Thyroid gland (tissue), 4 donors: Measurements from ENCODE around the gene VPS18. TPM values are rescaled to one million over a fixed set of nuclear protein-coding genes. Genes with fewer than 3 reads are reported as not detected.

Experiments used
- DNase-seq, 2 donors: peaks; one replicate each; pipeline ENCODE4 v3.0.0-alpha.2; 2019
- H3K27ac ChIP-seq, 3 donors: fragments of 200-600 bp; sonication (generic); 1 replicate in 2 of 3; 2 replicates in 1 of 3; pipeline ENCODE4 v1.5.1; 2016 to 2019; ENCODE audit warnings: mild to moderate bottlenecking in 1 of 3, moderate library complexity in 1 of 3
- H3K27me3 ChIP-seq: fragments of 200-600 bp; sonication (generic); one replicate; pipeline ENCODE4 v1.5.1; 2019
- H3K36me3 ChIP-seq, 2 donors: fragments of 200-600 bp; sonication (generic); one replicate each; pipeline ENCODE4 v1.5.1; 2016 to 2019
- H3K4me1 ChIP-seq, 2 donors: fragments of 200-600 bp; sonication (generic); one replicate each; pipeline ENCODE4 v1.5.1; 2017 to 2019
- H3K4me3 ChIP-seq, 3 donors: fragments of 200-600 bp; sonication (generic); replicated peaks in 1 of 3; 1 replicate in 2 of 3; 2 replicates in 1 of 3; pipeline ENCODE4 v1.5.1; 2016; ENCODE audit warnings: mild to moderate bottlenecking in 1 of 3
- H3K9me3 ChIP-seq: fragments of 200-600 bp; sonication (generic); one replicate; pipeline ENCODE4 v1.5.1; 2017
- POLR2A ChIP-seq, 2 donors: fragments of 450-650 bp; IDR thresholded peaks; one replicate each; pipeline ENCODE4 v1.6.1; 2017; ENCODE audit warnings: antibody characterized with exemption in 2 of 2, mild to moderate bottlenecking in 2 of 2, moderate library complexity in 1 of 2
- WGBS, 2 donors: methylation state at CpG; one replicate each; pipeline ENCODE4 v1.1.5; 2017; 5-methylcytosine and 5-hydroxymethylcytosine counted together
- intact Hi-C: fragments of 100-400 bp; cut with DNase I; formaldehyde crosslinking; loops from one replicate; pipeline ENCODE4 v1.15.1; 2023
- total RNA-seq, 4 donors: library from RNA; depleted of rRNA; stranded (reverse); fragments of >200 nt; gene quantifications; one replicate each; pipeline ENCODE4 v1.2.3, GENCODE V29; 2016
- TF ChIP-seq, protein P1 (sequence below), 6 experiments: fragments of 200-600 bp in 3 of 6; fragments of 450-650 bp in 3 of 6; sonication (generic) in 3 of 6; IDR thresholded peaks; one replicate each; pipeline ENCODE4 v1.5.1; 2016 to 2019; ENCODE audit warnings: antibody characterized with exemption in 6 of 6, mild to moderate bottlenecking in 2 of 6, inconsistent platforms in 1 of 6, moderate library complexity in 1 of 6

The VPS18 gene
- total RNA-seq, 4 donors from 2014 or later: 29.2 to 43.6 (median 37.2) TPM

DNA sequence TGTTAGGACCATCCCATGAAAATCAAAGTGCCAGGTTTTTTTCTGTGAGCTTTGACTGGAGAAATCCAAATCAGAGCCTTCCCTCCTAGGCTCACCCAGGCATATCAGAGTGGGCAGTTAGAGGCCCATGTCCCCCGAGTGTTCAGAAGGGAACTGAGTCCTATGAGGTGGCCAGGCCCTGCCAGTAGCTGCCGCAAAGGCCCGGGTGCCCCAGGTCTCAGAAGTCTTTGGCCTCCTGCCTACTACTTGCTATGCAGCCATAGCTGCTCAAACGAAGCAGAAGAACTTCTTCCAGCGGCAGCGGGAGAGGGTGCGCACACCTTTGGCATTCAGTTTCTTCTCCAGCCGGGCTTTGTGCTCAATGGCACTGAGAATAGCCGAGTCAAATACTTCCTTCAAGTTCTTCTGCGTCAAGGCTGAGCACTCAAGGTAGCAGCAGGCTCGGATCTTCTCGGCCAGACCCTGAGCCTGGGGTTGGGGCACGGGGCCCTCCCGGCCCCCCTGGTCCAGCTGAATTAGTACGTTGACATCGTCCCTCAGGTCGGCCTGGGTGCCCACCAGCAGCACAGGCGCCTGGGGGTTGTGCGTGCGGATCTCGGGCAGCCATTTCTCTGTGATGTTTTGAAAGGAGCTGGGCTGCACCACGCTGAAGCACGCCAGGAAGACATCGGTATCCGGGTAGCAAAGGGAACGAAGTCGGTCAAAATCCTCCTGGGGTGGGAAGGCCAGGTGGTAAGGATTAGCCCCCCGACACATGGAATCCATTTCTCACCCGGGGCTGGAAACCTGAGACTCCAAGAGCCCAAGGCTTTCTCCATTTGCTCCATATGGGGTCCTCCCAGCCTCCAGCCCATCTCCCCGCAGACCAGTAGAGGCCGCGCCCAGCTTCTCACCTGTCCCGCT lies 21.2 kb upstream of the VPS18 start:
- Histone ChIP-seq H3K4me1 (peaks cover 0 to 13% of the 10 kb centered on the region in 2 donors), H3K27me3 (no peaks in the 10 kb centered on the region), H3K36me3 (no peaks in the 10 kb centered on the region), H3K4me3 (peak overlapping the region in 1 of 3 donors; percentile 37), H3K27ac (no peak overlapping the region), H3K9me3 (no peaks in the 10 kb centered on the region)
- intact Hi-C loops: no loop called here
- TF ChIP-seq, protein P1, sequence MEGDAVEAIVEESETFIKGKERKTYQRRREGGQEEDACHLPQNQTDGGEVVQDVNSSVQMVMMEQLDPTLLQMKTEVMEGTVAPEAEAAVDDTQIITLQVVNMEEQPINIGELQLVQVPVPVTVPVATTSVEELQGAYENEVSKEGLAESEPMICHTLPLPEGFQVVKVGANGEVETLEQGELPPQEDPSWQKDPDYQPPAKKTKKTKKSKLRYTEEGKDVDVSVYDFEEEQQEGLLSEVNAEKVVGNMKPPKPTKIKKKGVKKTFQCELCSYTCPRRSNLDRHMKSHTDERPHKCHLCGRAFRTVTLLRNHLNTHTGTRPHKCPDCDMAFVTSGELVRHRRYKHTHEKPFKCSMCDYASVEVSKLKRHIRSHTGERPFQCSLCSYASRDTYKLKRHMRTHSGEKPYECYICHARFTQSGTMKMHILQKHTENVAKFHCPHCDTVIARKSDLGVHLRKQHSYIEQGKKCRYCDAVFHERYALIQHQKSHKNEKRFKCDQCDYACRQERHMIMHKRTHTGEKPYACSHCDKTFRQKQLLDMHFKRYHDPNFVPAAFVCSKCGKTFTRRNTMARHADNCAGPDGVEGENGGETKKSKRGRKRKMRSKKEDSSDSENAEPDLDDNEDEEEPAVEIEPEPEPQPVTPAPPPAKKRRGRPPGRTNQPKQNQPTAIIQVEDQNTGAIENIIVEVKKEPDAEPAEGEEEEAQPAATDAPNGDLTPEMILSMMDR (IDR thresholded peaks at IDR 0.05): no peak
- no peak for TF ChIP-seq POLR2A (IDR thresholded peaks at IDR 0.05)
- DNase-seq: peak; percentile 39 to 49
- WGBS, 2 donors: 39 to 50% methylated on average over 14 to 32 of the region's 33 CpGs

DNA sequence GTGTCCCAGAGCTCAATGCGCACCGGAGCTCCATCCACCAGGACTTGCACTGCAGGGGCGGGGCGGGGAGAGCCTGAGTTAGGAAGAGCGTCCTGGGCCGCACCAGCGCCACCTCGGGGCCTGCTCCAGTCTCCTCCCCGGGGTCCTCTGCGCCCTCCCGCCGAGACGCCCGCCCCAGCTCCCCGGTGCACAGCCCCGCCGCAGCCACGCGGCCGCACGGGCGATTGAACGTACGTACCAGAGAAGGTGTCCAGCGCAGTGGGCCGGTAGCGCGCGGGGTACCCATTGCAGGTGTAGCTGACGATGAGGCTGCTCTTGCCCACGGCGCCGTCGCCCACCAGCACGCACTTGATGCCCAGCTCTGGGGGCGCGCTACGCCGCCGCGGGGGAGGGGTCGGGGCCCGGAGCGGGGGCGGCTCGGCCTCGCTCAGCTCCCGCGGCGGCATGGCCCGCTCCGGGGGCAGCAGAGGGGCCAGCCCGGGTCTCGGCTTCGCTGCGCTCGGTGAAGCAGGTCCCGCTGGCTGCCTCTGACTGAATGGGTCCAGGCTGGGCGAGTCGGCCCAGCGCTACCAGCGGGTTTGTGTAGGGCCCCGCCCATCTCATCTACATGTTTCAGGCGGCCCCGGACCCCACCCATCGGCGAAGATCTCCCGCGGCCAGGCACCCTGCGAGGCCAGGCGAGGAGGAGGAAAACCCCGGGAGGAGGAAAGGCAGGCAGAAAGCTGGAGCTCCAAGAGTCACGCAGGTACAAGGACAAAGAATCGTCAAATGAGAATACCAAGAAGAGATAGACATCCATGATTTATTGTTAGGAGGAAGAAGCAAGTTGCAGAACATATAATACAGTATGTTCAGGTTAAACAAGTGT lies 20.3 kb upstream of the VPS18 start, which contains the start of gene RHOV:
Gene RHOV (minus strand): TSS at position 541 of the 868 bp plus-strand sequence. CDS start 95 bp downstream, at position 446.
- peaks cover 0 to 13% of the 10 kb centered on the region in 2 donors for H3K4me1 ChIP-seq
- H3K27me3 ChIP-seq: no peaks in the 10 kb centered on the region
- no peaks in the 10 kb centered on the region for H3K36me3 ChIP-seq
- TF ChIP-seq, protein P1 (IDR thresholded peaks at IDR 0.05): peak in 3 of 6 experiments; percentile 14 to 44 (median 19)
- TF ChIP-seq POLR2A (IDR thresholded peaks at IDR 0.05): peak in 1 of 2 donors; percentile 36
- 0 to 1% methylated on average over 24 to 29 of the region's 74 CpGs for WGBS, 2 donors
- peak within 1 kb of the TSS in 2 of 3 donors; percentile 22 to 37 for H3K4me3 ChIP-seq
- intact Hi-C loops: no loop called here
- no peak within 1 kb of the TSS for H3K27ac ChIP-seq
- H3K9me3 ChIP-seq: no peaks in the 10 kb centered on the region
- DNase-seq: peak; percentile 77 to 78

DNA sequence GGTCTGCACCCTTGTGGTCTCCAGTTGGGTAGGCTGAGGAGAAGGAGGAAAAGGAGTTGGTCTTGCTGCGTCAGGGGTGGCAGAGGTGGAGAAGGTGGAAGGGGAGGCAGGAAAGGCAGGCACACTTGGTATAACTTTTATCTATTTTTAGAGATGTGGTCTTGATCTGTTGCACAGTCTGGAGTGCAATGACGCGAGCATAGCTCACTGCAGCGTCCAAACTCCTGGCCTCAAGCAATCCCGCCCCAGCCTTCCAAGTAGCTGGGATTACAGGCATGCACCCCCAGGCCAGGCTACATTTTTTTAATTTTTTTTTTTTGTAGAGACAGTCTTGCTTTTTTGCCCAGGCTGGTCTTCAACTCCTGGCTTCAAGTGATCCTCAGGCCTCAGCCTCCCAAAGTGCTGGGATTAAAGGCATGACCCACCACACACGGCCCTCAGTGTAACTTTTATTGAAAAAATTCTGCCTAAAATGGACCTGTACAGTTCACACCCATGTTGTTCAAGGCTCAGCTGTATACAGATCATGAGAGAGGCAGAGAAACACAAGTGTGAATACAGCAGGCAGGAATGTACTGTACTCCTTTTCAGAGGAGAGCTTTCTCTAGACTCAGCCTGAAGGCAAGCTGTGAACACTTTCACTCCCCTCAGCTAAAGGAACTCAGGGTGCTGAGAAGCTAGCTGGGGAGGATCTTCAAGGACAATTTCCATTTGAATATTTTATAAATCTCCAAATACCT lies 18.1 kb upstream of the VPS18 start:
- H3K4me3 ChIP-seq: no peak overlapping the region

DNA sequence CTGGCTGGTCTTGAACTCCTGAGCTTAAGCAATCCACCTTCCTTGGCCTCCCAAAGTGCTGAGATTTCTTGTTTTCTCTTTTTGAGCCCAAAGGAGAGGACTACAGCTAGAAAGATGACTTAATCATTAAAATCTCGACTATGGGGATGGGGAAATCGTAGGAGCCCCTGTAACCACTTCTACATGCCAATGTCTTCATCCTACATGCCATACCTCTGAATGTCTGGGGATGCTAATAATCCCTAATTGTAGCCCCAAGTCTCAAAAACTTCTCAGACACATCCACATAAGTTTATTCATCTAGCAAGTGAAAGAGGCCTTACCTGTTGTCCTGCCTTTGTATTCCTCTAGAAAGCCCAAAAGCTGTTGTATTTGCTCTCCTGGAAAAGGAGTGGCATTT lies 16.6 kb upstream of the VPS18 start:
- Histone ChIP-seq H3K4me3 (no peak overlapping the region), H3K27ac (no peak overlapping the region), H3K36me3 (no peaks in the 10 kb centered on the region), H3K4me1 (peaks cover 0 to 13% of the 10 kb centered on the region in 2 donors), H3K9me3 (no peaks in the 10 kb centered on the region), H3K27me3 (no peaks in the 10 kb centered on the region)
- 67 to 79% methylated on average over 2 of the region's 2 CpGs for WGBS, 2 donors
- TF ChIP-seq, protein P1 (IDR thresholded peaks at IDR 0.05): no peak
- TF ChIP-seq POLR2A (IDR thresholded peaks at IDR 0.05): no peak
- intact Hi-C loops: no loop called here
- no peak for DNase-seq

More for the DNA sequence above, 18.1 kb upstream of the VPS18 start:
- intact Hi-C loops: no loop called here
- TF ChIP-seq POLR2A (IDR thresholded peaks at IDR 0.05): no peak
- TF ChIP-seq, protein P1 (IDR thresholded peaks at IDR 0.05): no peak
- Histone ChIP-seq H3K4me1 (peaks cover 0 to 13% of the 10 kb centered on the region in 2 donors), H3K36me3 (no peaks in the 10 kb centered on the region), H3K27ac (no peak overlapping the region), H3K27me3 (no peaks in the 10 kb centered on the region), H3K9me3 (no peaks in the 10 kb centered on the region)
- 93 to 97% methylated on average over 6 of the region's 6 CpGs for WGBS, 2 donors
- DNase-seq: no peak
